HEK293 (cell line): ENCODE results near the gene TMEM72.

ENCODE experiments used
- CTCF ChIA-PET: fragments of 350-600 bp; formaldehyde crosslinking; extraction: SDS; loops from one replicate; lab custom pipeline; 2021; ENCODE audit warnings: antibody characterized with exemption; lab: Yijun Ruan, JAX
- POLR2A ChIA-PET: fragments of 300-600 bp; formaldehyde crosslinking; extraction: SDS; loops from one replicate; lab custom pipeline; 2020; ENCODE audit warnings: antibody characterized with exemption, inconsistent platforms; lab: Yijun Ruan, JAX
- H3K27ac ChIP-seq: fragments of 200-500 bp; sonication (Bioruptor generic); 2 replicates; pipeline ENCODE4 v1.5.1; 2014; ENCODE audit warnings: low read depth, low read length, control low read depth, inconsistent platforms; ENCODE audit errors: extremely low read depth
- H3K36me3 ChIP-seq, 2 experiments: fragments of 200-500 bp in 1 of 2; sonication (Bioruptor generic) in 1 of 2; 1 replicate in 1 of 2; 2 replicates in 1 of 2; pipeline ENCODE4 v1.5.1; 2014 to 2017; ENCODE audit warnings: inconsistent platforms in 2 of 2, low read length in 2 of 2; ENCODE audit not compliant: control insufficient read depth in 2 of 2, insufficient read depth in 1 of 2
- H3K4me1 ChIP-seq: fragments of 200-500 bp; sonication (Bioruptor generic); 2 replicates; pipeline ENCODE4 v1.5.1; 2014; ENCODE audit warnings: mild to moderate bottlenecking, low read length, inconsistent platforms; ENCODE audit not compliant: control insufficient read depth, insufficient read depth
- H3K4me3 ChIP-seq: 2 replicates; pipeline ENCODE4 v1.5.1; 2011; ENCODE audit warnings: low read depth, mild to moderate bottlenecking, control low read depth, low read length, moderate library complexity
- H3K9me3 ChIP-seq: fragments of 200-500 bp; sonication (Bioruptor generic); 2 replicates; pipeline ENCODE4 v1.5.1; 2014; ENCODE audit warnings: low read depth, low read length, inconsistent platforms; ENCODE audit not compliant: control insufficient read depth, insufficient read depth
- BCL11A ChIP-seq: fragments of 450-650 bp; formaldehyde crosslinking; IDR thresholded peaks from 2 replicates; pipeline ENCODE4 v1.5.1; 2016; ENCODE audit warnings: low read depth, missing biosample characterization, missing genetic modification characterization
- BCL11B ChIP-seq: fragments of 450-650 bp; formaldehyde crosslinking; IDR thresholded peaks from 2 replicates; pipeline ENCODE4 v1.5.1; 2016; ENCODE audit warnings: low read depth, missing biosample characterization, missing genetic modification characterization
- GFI1B ChIP-seq: fragments of 450-650 bp; formaldehyde crosslinking; IDR thresholded peaks from 2 replicates; pipeline ENCODE4 v1.5.1; 2016; ENCODE audit warnings: missing biosample characterization, missing genetic modification characterization
- GLIS1 ChIP-seq: fragments of 450-650 bp; formaldehyde crosslinking; IDR thresholded peaks from 2 replicates; pipeline ENCODE4 v1.5.1; 2016; ENCODE audit warnings: missing biosample characterization, missing genetic modification characterization
- MYNN ChIP-seq: fragments of 450-650 bp; formaldehyde crosslinking; IDR thresholded peaks from 2 replicates; pipeline ENCODE4 v1.5.1; 2016; ENCODE audit warnings: missing biosample characterization, missing genetic modification characterization, borderline replicate concordance
- YY1 ChIP-seq: fragments of 450-650 bp; formaldehyde crosslinking; IDR thresholded peaks from 2 replicates; pipeline ENCODE4 v1.5.1; 2018; ENCODE audit warnings: missing biosample characterization, missing genetic modification characterization
- ZFP37 ChIP-seq: fragments of 450-650 bp; formaldehyde crosslinking; IDR thresholded peaks from 2 replicates; pipeline ENCODE4 v1.5.1; 2016; ENCODE audit warnings: missing biosample characterization, missing genetic modification characterization
- ZIC2 ChIP-seq: fragments of 450-650 bp; formaldehyde crosslinking; IDR thresholded peaks from 2 replicates; pipeline ENCODE4 v1.5.1; 2016; ENCODE audit warnings: missing biosample characterization, missing genetic modification characterization
- ZNF138 ChIP-seq: fragments of 450-650 bp; formaldehyde crosslinking; IDR thresholded peaks from 2 replicates; pipeline ENCODE4 v1.5.1; 2016; ENCODE audit warnings: missing biosample characterization, missing genetic modification characterization, borderline replicate concordance
- ZNF155 ChIP-seq: fragments of 450-650 bp; formaldehyde crosslinking; IDR thresholded peaks from 2 replicates; pipeline ENCODE4 v1.5.1; 2016; ENCODE audit warnings: missing biosample characterization, missing genetic modification characterization
- ZNF174 ChIP-seq: fragments of 450-650 bp; formaldehyde crosslinking; IDR thresholded peaks from 2 replicates; pipeline ENCODE4 v1.5.0; 2017; ENCODE audit warnings: missing biosample characterization, mild to moderate bottlenecking, missing genetic modification characterization
- ZNF274 ChIP-seq, 2 experiments: fragments of 200-500 bp in 1 of 2; fragments of 450-650 bp in 1 of 2; sonication (Bioruptor generic) in 1 of 2; formaldehyde crosslinking in 1 of 2; IDR thresholded peaks; 2 replicates each; pipeline versions ENCODE4 v1.5.1 to v1.6.1; 2014 to 2016; ENCODE audit warnings: borderline replicate concordance in 1 of 2, inconsistent platforms in 1 of 2, low read length in 1 of 2, missing biosample characterization in 1 of 2, missing genetic modification characterization in 1 of 2
- ZNF423 ChIP-seq: fragments of 450-650 bp; formaldehyde crosslinking; IDR thresholded peaks from 2 replicates; pipeline ENCODE4 v1.5.1; 2016; ENCODE audit warnings: missing biosample characterization, missing genetic modification characterization
- ZNF623 ChIP-seq: fragments of 450-650 bp; formaldehyde crosslinking; IDR thresholded peaks from 2 replicates; pipeline ENCODE4 v1.5.1; 2016; ENCODE audit warnings: missing biosample characterization, missing genetic modification characterization
- ZNF654 ChIP-seq: fragments of 450-650 bp; formaldehyde crosslinking; IDR thresholded peaks from 2 replicates; pipeline ENCODE4 v1.5.1; 2016; ENCODE audit warnings: low read depth, missing biosample characterization, missing genetic modification characterization
- ZSCAN5A ChIP-seq: fragments of 450-650 bp; formaldehyde crosslinking; IDR thresholded peaks from 2 replicates; pipeline ENCODE4 v1.5.1; 2016; ENCODE audit warnings: missing biosample characterization, missing genetic modification characterization
- TF ChIP-seq, protein P1 (sequence below): fragments of 450-650 bp; formaldehyde crosslinking; conservative IDR thresholded peaks from 2 replicates; pipeline ENCODE4 v1.5.1; 2016; ENCODE audit warnings: low read depth, missing biosample characterization, missing genetic modification characterization
- TF ChIP-seq, protein P2 (sequence below): fragments of 450-650 bp; formaldehyde crosslinking; IDR thresholded peaks from 2 replicates; pipeline ENCODE4; 2016; ENCODE audit warnings: missing biosample characterization, missing genetic modification characterization
- TF ChIP-seq, protein P3 (sequence below): sonication (generic); formaldehyde crosslinking; IDR thresholded peaks from 2 replicates; pipeline ENCODE4 v1.8.1; 2022; ENCODE audit warnings: mild to moderate bottlenecking, moderate library complexity, missing genetic modification reagents
- TF ChIP-seq, protein P4 (sequence below): fragments of 450-650 bp; formaldehyde crosslinking; IDR thresholded peaks from 2 replicates; pipeline ENCODE4 v1.5.1; 2016; ENCODE audit warnings: missing biosample characterization, missing genetic modification characterization

TMEM72 gene

GRCh38 chr10:44913350-44914081 lies 2.4 kb downstream of the TMEM72 start:
- H3K4me1 ChIP-seq: no peaks in the 10 kb centered on the region
- 0 out of 2 replicates have a peak, but pooled peaks have one; percentile 31 for TF ChIP-seq GLIS1 (tag by site-specific recombination)
- peak; percentile 72 for TF ChIP-seq ZIC2 (tag by site-specific recombination)
- TF ChIP-seq, protein P1, sequence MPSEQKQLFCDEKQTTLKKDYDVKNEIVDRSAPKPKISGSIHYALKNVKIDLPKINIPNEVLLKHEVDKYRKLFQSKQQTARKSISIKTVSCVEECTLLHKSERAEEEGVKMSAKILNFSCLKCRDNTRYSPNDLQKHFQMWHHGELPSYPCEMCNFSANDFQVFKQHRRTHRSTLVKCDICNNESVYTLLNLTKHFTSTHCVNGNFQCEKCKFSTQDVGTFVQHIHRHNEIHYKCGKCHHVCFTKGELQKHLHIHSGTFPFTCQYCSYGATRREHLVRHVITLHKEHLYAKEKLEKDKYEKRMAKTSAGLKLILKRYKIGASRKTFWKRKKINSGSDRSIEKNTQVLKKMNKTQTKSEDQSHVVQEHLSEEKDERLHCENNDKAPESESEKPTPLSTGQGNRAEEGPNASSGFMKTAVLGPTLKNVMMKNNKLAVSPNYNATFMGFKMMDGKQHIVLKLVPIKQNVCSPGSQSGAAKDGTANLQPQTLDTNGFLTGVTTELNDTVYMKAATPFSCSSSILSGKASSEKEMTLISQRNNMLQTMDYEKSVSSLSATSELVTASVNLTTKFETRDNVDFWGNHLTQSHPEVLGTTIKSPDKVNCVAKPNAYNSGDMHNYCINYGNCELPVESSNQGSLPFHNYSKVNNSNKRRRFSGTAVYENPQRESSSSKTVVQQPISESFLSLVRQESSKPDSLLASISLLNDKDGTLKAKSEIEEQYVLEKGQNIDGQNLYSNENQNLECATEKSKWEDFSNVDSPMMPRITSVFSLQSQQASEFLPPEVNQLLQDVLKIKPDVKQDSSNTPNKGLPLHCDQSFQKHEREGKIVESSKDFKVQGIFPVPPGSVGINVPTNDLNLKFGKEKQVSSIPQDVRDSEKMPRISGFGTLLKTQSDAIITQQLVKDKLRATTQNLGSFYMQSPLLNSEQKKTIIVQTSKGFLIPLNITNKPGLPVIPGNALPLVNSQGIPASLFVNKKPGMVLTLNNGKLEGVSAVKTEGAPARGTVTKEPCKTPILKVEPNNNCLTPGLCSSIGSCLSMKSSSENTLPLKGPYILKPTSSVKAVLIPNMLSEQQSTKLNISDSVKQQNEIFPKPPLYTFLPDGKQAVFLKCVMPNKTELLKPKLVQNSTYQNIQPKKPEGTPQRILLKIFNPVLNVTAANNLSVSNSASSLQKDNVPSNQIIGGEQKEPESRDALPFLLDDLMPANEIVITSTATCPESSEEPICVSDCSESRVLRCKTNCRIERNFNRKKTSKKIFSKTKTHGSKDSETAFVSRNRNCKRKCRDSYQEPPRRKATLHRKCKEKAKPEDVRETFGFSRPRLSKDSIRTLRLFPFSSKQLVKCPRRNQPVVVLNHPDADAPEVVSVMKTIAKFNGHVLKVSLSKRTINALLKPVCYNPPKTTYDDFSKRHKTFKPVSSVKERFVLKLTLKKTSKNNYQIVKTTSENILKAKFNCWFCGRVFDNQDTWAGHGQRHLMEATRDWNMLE (tag by site-specific recombination): no peak
- no peak overlapping the region for H3K27ac ChIP-seq
- CTCF ChIA-PET: no interaction called here
- H3K4me3 ChIP-seq: no peak overlapping the region
- H3K36me3 ChIP-seq: no peaks in the 10 kb centered on the region
- POLR2A ChIA-PET: no interaction called here
- H3K9me3 ChIP-seq: no peaks in the 10 kb centered on the region

DNA sequence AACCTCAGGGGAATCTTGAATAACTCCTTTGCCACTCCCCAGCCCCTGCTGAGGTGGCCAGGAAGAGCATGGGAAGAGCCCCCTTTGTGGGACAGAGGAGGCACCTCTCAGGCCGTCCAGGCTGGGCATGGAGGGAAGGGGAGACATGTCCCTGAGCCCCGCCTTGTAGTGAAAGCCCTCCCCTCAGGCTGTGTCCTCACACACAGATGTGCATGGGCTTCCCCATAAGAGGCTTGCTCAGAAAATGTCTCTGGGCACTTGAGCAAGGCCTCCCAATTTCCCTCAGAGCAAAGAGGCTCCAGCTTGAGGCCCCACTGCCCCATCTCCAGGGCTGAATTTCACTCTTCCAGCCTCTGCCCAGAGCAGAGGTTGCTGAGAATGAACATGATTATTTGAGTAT lies 3.8 kb downstream of the TMEM72 start:
- H3K36me3 ChIP-seq: no peaks in the 10 kb centered on the region
- ChIA-PET POLR2A (no interaction called here), CTCF (interaction anchor here (1.8 kb wide), 1 partner anchor 18 kb away, joined by 6 read pairs; no protein-coding TSS in a partner anchor)
- no peak overlapping the region for H3K27ac ChIP-seq
- no peaks in the 10 kb centered on the region for H3K9me3 ChIP-seq
- TF ChIP-seq ZNF423 (tag by site-specific recombination): no peak
- no peak for TF ChIP-seq GLIS1 (tag by site-specific recombination)
- no peak for TF ChIP-seq ZNF654 (tag by site-specific recombination)
- TF ChIP-seq MYNN (tag by site-specific recombination): no peak
- no peak for TF ChIP-seq ZNF155
- no peak for TF ChIP-seq ZNF174 (tag by site-specific recombination)
- no peak for TF ChIP-seq GFI1B (tag by site-specific recombination)
- no peak for TF ChIP-seq BCL11A (tag by site-specific recombination)
- no peak for TF ChIP-seq BCL11B (tag by site-specific recombination)
- no peak for TF ChIP-seq ZSCAN5A (tag by site-specific recombination)
- TF ChIP-seq, protein P2, sequence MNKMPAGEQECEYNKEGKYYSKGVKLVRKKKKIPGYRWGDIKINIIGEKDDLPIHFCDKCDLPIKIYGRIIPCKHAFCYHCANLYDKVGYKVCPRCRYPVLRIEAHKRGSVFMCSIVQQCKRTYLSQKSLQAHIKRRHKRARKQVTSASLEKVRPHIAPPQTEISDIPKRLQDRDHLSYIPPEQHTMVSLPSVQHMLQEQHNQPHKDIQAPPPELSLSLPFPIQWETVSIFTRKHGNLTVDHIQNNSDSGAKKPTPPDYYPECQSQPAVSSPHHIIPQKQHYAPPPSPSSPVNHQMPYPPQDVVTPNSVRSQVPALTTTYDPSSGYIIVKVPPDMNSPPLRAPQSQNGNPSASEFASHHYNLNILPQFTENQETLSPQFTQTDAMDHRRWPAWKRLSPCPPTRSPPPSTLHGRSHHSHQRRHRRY (tag by site-specific recombination): no peak
- no peak for TF ChIP-seq ZFP37
- no peak for TF ChIP-seq YY1
- TF ChIP-seq ZNF138 (tag by site-specific recombination): no peak
- TF ChIP-seq ZNF274 (IDR thresholded peaks at IDR 0.05; ENCODE audit: low read length): no peak
- no peak for TF ChIP-seq ZNF274 (tag by site-specific recombination; IDR thresholded peaks at IDR 0.05; ENCODE audit: borderline replicate concordance)
- TF ChIP-seq, protein P3, sequence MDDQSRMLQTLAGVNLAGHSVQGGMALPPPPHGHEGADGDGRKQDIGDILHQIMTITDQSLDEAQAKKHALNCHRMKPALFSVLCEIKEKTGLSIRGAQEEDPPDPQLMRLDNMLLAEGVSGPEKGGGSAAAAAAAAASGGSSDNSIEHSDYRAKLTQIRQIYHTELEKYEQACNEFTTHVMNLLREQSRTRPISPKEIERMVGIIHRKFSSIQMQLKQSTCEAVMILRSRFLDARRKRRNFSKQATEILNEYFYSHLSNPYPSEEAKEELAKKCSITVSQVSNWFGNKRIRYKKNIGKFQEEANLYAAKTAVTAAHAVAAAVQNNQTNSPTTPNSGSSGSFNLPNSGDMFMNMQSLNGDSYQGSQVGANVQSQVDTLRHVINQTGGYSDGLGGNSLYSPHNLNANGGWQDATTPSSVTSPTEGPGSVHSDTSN (CRISPR knock-in tag): no peak
- TF ChIP-seq, protein P4, sequence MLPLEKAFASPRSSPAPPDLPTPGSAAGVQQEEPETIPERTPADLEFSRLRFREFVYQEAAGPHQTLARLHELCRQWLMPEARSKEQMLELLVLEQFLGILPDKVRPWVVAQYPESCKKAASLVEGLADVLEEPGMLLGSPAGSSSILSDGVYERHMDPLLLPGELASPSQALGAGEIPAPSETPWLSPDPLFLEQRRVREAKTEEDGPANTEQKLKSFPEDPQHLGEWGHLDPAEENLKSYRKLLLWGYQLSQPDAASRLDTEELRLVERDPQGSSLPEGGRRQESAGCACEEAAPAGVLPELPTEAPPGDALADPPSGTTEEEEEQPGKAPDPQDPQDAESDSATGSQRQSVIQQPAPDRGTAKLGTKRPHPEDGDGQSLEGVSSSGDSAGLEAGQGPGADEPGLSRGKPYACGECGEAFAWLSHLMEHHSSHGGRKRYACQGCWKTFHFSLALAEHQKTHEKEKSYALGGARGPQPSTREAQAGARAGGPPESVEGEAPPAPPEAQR (tag by site-specific recombination): no peak
- TF ChIP-seq ZNF623 (tag by site-specific recombination): no peak
- no peak overlapping the region for H3K4me3 ChIP-seq
- H3K4me1 ChIP-seq: no peaks in the 10 kb centered on the region
